ENCODE data around the gene DLEC1.

GRCh38 chr3:38109580-38110313, 70.7 kb downstream of the DLEC1 start:
- TF ChIP-seq CTCF (IDR thresholded peaks at IDR 0.05; ENCODE audit: low read depth, low read length) = no peak
- TF ChIP-seq EZH2phosphoT487 (IDR thresholded peaks at IDR 0.05; ENCODE audit: low read depth) = no peak
